K562 (cell line): ENCODE results near the gene TRPV6. TPM values are rescaled to one million over a fixed set of nuclear protein-coding genes. Genes with fewer than 3 reads are reported as not detected.

Experiments used
- ATAC-seq: fragments of 200-7000 bp; cut with Tn5 transposase; 3 replicates; pipeline ENCODE4 v1.9.1; 2020; ENCODE audit warnings: moderate library complexity
- BruUV-seq: library from RNA; stranded (reverse); fragments of 400-500 nt; replicated peaks from 2 replicates; lab custom pipeline; 2021; lab: Mats Ljungman, UMichigan
- CTCF ChIA-PET: fragments of 300-600 bp; formaldehyde crosslinking; extraction: SDS; loops from one replicate; lab custom pipeline; 2021; ENCODE audit warnings: low intra/inter-chr PET ratio; lab: Yijun Ruan, JAX
- POLR2A ChIA-PET: fragments of 300-600, 350-650 bp; sonication (Branson Sonifier 250); formaldehyde crosslinking; extraction: SDS; loops from one replicate; lab custom pipeline; 2021; ENCODE audit warnings: antibody characterized with exemption, inconsistent platforms; lab: Yijun Ruan, JAX
- DNase-seq, 4 experiments: peaks; one replicate each; pipeline versions ENCODE4 v3.0.0 to v3.0.0-alpha.2; 2011 to 2018; ENCODE audit warnings: low spot score in 3 of 4, mixed read lengths in 3 of 4; ENCODE audit errors: extremely low read depth in 1 of 4
- FAIRE-seq: peaks from 2 replicates; lab custom pipeline; 2011; peaks lifted over from hg19 to GRCh38; lab: Jason Lieb, UNC
- H2AFZ ChIP-seq: 2 replicates; pipeline ENCODE4 v1.6.0; 2011; ENCODE audit warnings: low read depth, low read length, control low read depth, inconsistent platforms
- H3K27ac ChIP-seq: fragments of 200-600 bp; 3 replicates; pipeline ENCODE4 v1.8.0; 2011; ENCODE audit warnings: low read depth, mild to moderate bottlenecking, control low read depth, inconsistent platforms, low read length, moderate library complexity, mixed read lengths; ENCODE audit errors: extremely low read depth
- H3K27me3 ChIP-seq, 2 experiments: fragments of 300-600 bp in 1 of 2; 2 replicates in 1 of 2; 3 replicates in 1 of 2; pipeline versions ENCODE4 v1.6.0 to v1.8.0; 2011; ENCODE audit warnings: inconsistent platforms in 2 of 2, low read length in 2 of 2, mild to moderate bottlenecking in 1 of 2, mixed read lengths in 1 of 2, moderate library complexity in 1 of 2; ENCODE audit not compliant: control insufficient read depth in 2 of 2, insufficient read depth in 2 of 2
- H3K36me3 ChIP-seq: fragments of 300-600 bp; 3 replicates; pipeline ENCODE4 v1.8.0; 2011; ENCODE audit warnings: mild to moderate bottlenecking, low read length, inconsistent platforms; ENCODE audit not compliant: control insufficient read depth, insufficient read depth
- H3K4me1 ChIP-seq, 2 experiments: fragments of 200-600 bp in 1 of 2; replicated peaks in 1 of 2; 2 replicates in 1 of 2; 3 replicates in 1 of 2; pipeline versions ENCODE4 v1.5.1 to v1.8.0; 2011; ENCODE audit warnings: inconsistent platforms in 2 of 2, low read length in 2 of 2, mild to moderate bottlenecking in 1 of 2, mixed read lengths in 1 of 2, moderate library complexity in 1 of 2; ENCODE audit not compliant: control insufficient read depth in 2 of 2, insufficient read depth in 2 of 2
- H3K4me2 ChIP-seq: 2 replicates; pipeline ENCODE4 v1.6.1; 2011; ENCODE audit warnings: low read length, control low read depth, inconsistent platforms, mixed read lengths; ENCODE audit not compliant: insufficient read depth
- H3K4me3 ChIP-seq: fragments of 200-600 bp; sonication (generic), shearing (Covaris generic); 2 replicates; pipeline ENCODE4 v1.5.1; 2016; ENCODE audit warnings: control low read depth, inconsistent platforms
- H3K79me2 ChIP-seq: fragments of 200-600 bp; 3 replicates; pipeline ENCODE4 v1.8.0; 2011; ENCODE audit warnings: low read length, inconsistent platforms; ENCODE audit not compliant: control insufficient read depth, insufficient read depth
- H3K9ac ChIP-seq, 2 experiments: 2 replicates each; pipeline versions ENCODE4 v1.6.0 to v1.6.1; 2011; ENCODE audit warnings: low read depth in 2 of 2, low read length in 2 of 2, control low read depth in 1 of 2, inconsistent platforms in 1 of 2, mild to moderate bottlenecking in 1 of 2, mixed read lengths in 1 of 2; ENCODE audit not compliant: insufficient read depth in 1 of 2
- H3K9me1 ChIP-seq: one replicate; pipeline ENCODE4 v1.6.0; 2011; ENCODE audit warnings: inconsistent platforms, mild to moderate bottlenecking, low read length, moderate library complexity; ENCODE audit not compliant: control insufficient read depth, insufficient read depth
- H3K9me3 ChIP-seq: replicated peaks from 2 replicates; pipeline ENCODE4 v1.5.1; 2011; ENCODE audit warnings: low read depth, low read length, inconsistent platforms; ENCODE audit not compliant: control insufficient read depth, insufficient read depth
- H4K20me1 ChIP-seq: replicated peaks from 2 replicates; pipeline ENCODE4 v1.6.1; 2011; ENCODE audit warnings: low read length, inconsistent platforms, mixed read lengths; ENCODE audit not compliant: control insufficient read depth, insufficient read depth
- CCNT2 ChIP-seq: IDR thresholded peaks from 2 replicates; pipeline ENCODE4 v1.6.1; 2011; ENCODE audit warnings: borderline replicate concordance, low read depth, mild to moderate bottlenecking, moderate library complexity, mixed read lengths, low read length; ENCODE audit not compliant: insufficient read length; ENCODE audit errors: extremely low read depth
- NFXL1 ChIP-seq: fragments of 450-650 bp; formaldehyde crosslinking; IDR thresholded peaks from 2 replicates; pipeline ENCODE4 v1.4.0; 2021; ENCODE audit warnings: mild to moderate bottlenecking
- ZNF146 ChIP-seq: IDR thresholded peaks from one replicate; pipeline ENCODE4 v1.6.1; 2018; ENCODE audit warnings: missing compliant biosample characterization; ENCODE audit not compliant: unreplicated experiment
- ZNF699 ChIP-seq: fragments of 250-450 bp; sonication (Bioruptor Pico); IDR thresholded peaks from 2 replicates; pipeline ENCODE4 v1.8.0; 2021; ENCODE audit warnings: mild to moderate bottlenecking, moderate library complexity; ENCODE audit not compliant: insufficient replicate concordance
- WGBS: fragments of 100-300 bp; shearing (Covaris generic); methylation state at CpG from one replicate; pipeline ENCODE4 v1.1.6; 2016; ENCODE audit warnings: low coverage, mixed read lengths; ENCODE audit not compliant: insufficient coverage; ENCODE audit errors: missing lambda C conversion rate; 5-methylcytosine and 5-hydroxymethylcytosine counted together
- in situ Hi-C: fragments of 300-500 bp; cut with MboI; formaldehyde crosslinking; loops from 4 replicates; pipeline ENCODE4 v1.15.0; 2018; ENCODE audit warnings: inconsistent platforms, mixed read lengths
- intact Hi-C: fragments of 100-400 bp; cut with micrococcal nuclease; formaldehyde crosslinking; loops from 2 replicates; pipeline ENCODE4 v1.14.2; 2022
- polyA plus RNA-seq, 8 experiments: library from polyadenylated mRNA; depleted of rRNA in 4 of 8; stranded (reverse) in 5 of 8; unstranded in 3 of 8; fragments of >200 nt; fragmentation: Nextera tagmentation in 2 of 8; fragmentation: Illumina TruSeq in 1 of 8; extraction: Ambion mirVana in 2 of 8; extraction: Trizol in 1 of 8; gene quantifications; 2 replicates each; pipeline versions ENCODE4 v1.2.1 to v1.2.3, GENCODE V29; 2011 to 2014; ENCODE audit warnings: inconsistent platforms in 1 of 8, missing spikeins in 1 of 8
- total RNA-seq, 7 experiments: library from RNA; depleted of rRNA in 6 of 7; stranded (reverse); fragments of >200 nt in 6 of 7; fragmentation: Illumina TruSeq in 2 of 7; extraction: Trizol in 2 of 7; gene quantifications; 2 replicates each; pipeline versions ENCODE4 v1.2.1 to v1.2.3, GENCODE V29; 2011 to 2021; ENCODE audit warnings: low replicate concordance in 1 of 7
- TF ChIP-seq, protein P1 (sequence below): fragments of 250-450 bp; sonication (Bioruptor Pico); IDR thresholded peaks from 2 replicates; pipeline ENCODE4 v1.6.1; 2021; ENCODE audit warnings: mild to moderate bottlenecking
- TF ChIP-seq, protein P2 (sequence below): conservative IDR thresholded peaks from 2 replicates; pipeline ENCODE4 v1.6.1; 2011; ENCODE audit warnings: low read depth, mild to moderate bottlenecking, low read length; ENCODE audit not compliant: control insufficient read depth
- TF ChIP-seq, protein P3 (sequence below): sonication (generic); formaldehyde crosslinking; IDR thresholded peaks from 2 replicates; pipeline ENCODE4 v1.9.0; 2022; ENCODE audit warnings: mild to moderate bottlenecking, missing genetic modification reagents

TRPV6 gene
- total and polyA plus RNA-seq, 9 of the 15 experiments (the other 6 are each of a cell fraction or from before 2014, with no cell fraction given): 0.04 to 0.36 (median 0.11) TPM

DNA sequence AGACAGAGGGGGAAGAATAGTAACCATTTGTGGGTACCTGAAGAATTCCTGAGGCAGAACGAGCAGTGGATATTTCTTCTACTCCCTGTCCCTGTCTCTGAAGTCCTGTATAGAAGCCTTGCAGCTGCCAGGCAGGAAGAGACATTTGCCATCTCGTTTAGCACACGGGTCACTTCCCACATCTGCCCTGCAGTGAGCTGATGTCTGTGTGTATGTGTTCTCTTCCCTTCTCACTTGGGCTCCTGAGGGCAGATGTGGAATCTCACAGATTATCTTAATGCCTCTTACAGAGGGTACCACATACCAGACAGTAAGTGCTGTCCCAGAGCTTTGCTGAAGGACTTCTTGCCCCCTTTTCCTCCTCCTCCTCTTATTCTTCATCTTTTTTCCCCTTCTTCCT, 14.1 kb upstream of the TRPV6 start (continued):
- TF ChIP-seq, protein P1, sequence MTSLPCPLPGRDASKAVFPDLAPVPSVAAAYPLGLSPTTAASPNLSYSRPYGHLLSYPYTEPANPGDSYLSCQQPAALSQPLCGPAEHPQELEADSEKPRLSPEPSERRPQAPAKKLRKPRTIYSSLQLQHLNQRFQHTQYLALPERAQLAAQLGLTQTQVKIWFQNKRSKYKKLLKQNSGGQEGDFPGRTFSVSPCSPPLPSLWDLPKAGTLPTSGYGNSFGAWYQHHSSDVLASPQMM (CRISPR knock-in tag): no peak
- no peak for TF ChIP-seq ZNF699 (CRISPR knock-in tag)
- no peak for TF ChIP-seq ZNF146
- TF ChIP-seq, protein P2, sequence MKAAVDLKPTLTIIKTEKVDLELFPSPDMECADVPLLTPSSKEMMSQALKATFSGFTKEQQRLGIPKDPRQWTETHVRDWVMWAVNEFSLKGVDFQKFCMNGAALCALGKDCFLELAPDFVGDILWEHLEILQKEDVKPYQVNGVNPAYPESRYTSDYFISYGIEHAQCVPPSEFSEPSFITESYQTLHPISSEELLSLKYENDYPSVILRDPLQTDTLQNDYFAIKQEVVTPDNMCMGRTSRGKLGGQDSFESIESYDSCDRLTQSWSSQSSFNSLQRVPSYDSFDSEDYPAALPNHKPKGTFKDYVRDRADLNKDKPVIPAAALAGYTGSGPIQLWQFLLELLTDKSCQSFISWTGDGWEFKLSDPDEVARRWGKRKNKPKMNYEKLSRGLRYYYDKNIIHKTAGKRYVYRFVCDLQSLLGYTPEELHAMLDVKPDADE: no peak
- TF ChIP-seq NFXL1 (CRISPR knock-in tag): no peak

DNA sequence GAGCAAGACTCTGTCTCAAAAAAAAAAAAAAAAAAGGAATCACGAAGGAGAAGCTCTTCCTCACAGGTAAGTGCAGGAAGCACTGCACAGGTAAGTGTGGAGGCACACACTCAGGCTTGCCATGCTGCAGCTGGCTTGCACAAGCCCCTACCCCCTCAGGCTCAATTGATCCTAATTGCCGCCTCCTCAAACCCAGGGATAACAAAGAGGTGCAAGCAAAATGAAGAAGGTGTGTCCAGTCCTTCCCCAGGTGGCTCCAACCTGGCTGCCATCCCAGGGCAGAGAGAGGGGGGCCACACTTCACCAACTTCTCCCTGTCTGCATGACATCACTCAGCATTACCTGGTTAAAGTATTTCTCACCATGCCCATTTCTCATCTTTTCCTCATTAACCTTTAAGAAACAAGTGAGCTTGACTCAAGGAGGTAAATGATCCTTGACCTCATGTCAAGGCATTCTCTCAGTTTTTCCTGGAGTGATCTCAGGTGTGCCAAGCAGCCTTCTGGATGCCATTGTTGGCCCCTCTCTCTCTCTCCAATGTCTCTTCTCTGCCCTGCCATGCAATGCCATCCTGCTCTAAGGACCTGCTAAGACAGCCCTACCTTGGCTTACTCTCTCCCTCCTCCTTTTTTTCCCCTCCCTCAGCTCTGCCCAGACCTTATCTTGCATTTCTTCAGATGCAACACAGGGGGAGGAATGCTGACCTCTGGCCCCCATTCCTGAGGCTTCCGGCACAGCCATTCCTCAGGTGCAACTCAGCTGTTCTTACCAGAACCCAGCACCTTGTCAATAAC, 13.0 kb upstream of the TRPV6 start:
- no peak overlapping the region for H2AFZ ChIP-seq
- no peak for TF ChIP-seq CCNT2
- TF ChIP-seq, protein P3, sequence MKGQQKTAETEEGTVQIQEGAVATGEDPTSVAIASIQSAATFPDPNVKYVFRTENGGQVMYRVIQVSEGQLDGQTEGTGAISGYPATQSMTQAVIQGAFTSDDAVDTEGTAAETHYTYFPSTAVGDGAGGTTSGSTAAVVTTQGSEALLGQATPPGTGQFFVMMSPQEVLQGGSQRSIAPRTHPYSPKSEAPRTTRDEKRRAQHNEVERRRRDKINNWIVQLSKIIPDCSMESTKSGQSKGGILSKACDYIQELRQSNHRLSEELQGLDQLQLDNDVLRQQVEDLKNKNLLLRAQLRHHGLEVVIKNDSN (CRISPR knock-in tag): 0 out of 2 replicates have a peak, but pooled peaks have one; percentile 6
- H3K9me3 ChIP-seq: no peaks in the 10 kb centered on the region
- H3K27ac ChIP-seq: no peak overlapping the region
- FAIRE-seq (no peak), ATAC-seq (no peak), DNase-seq (no peak)
- H3K79me2 ChIP-seq: no peaks in the 10 kb centered on the region
- no peak overlapping the region for H3K4me3 ChIP-seq
- H3K9me1 ChIP-seq: peaks cover 2% of the 10 kb centered on the region
- no peaks in the 10 kb centered on the region for H3K36me3 ChIP-seq
- no TSS peak for BruUV-seq
- WGBS: 2% methylated on average over 3 of the region's 3 CpGs
- H3K4me2 ChIP-seq: no peak overlapping the region
- H3K27me3 ChIP-seq: peaks cover 15 to 47% of the 10 kb centered on the region in 2 experiments
- H3K4me1 ChIP-seq: no peaks in the 10 kb centered on the region
- ChIA-PET CTCF (no interaction called here), POLR2A (interaction anchor here (0.7 to 1.3 kb wide), 3 partner anchors 16 to 56 kb away, joined by 3 read pairs; no protein-coding TSS in a partner anchor)
- in situ Hi-C loops: no loop called here
- H3K9ac ChIP-seq: no peak overlapping the region
- H4K20me1 ChIP-seq: peaks cover 7% of the 10 kb centered on the region; the same call in 1 of the 2 replicates
- intact Hi-C loops: no loop called here
